GM23338 (cell line): ENCODE data around the gene MYOZ2.

Experiments
- EZH2 ChIP-seq: fragments of 200-600 bp; sonication (generic); IDR thresholded peaks from one replicate; pipeline ENCODE4 v1.8.0; 2017; ENCODE audit warnings: antibody characterized with exemption, mild to moderate bottlenecking, low read depth; ENCODE audit not compliant: unreplicated experiment
- EZH2phosphoT487 ChIP-seq: fragments of 200-600 bp; sonication (generic); IDR thresholded peaks from one replicate; pipeline ENCODE4 v1.8.1; 2018; ENCODE audit warnings: antibody characterized with exemption; ENCODE audit not compliant: unreplicated experiment
- POLR2AphosphoS5 ChIP-seq: IDR thresholded peaks from 2 replicates; pipeline ENCODE4 v1.6.1; 2016; ENCODE audit warnings: antibody characterized with exemption, low read depth
- TF ChIP-seq, protein P1 (sequence below), 2 experiments: fragments of 200-600 bp in 1 of 2; sonication (generic) in 1 of 2; conservative IDR thresholded peaks; 2 replicates each; pipeline versions ENCODE4 v1.5.1 to v1.6.1; 2016 to 2017; ENCODE audit warnings: antibody characterized with exemption in 2 of 2, low read depth in 2 of 2, mild to moderate bottlenecking in 2 of 2, moderate library complexity in 1 of 2

- no peak for TF ChIP-seq EZH2
- TF ChIP-seq, protein P1, sequence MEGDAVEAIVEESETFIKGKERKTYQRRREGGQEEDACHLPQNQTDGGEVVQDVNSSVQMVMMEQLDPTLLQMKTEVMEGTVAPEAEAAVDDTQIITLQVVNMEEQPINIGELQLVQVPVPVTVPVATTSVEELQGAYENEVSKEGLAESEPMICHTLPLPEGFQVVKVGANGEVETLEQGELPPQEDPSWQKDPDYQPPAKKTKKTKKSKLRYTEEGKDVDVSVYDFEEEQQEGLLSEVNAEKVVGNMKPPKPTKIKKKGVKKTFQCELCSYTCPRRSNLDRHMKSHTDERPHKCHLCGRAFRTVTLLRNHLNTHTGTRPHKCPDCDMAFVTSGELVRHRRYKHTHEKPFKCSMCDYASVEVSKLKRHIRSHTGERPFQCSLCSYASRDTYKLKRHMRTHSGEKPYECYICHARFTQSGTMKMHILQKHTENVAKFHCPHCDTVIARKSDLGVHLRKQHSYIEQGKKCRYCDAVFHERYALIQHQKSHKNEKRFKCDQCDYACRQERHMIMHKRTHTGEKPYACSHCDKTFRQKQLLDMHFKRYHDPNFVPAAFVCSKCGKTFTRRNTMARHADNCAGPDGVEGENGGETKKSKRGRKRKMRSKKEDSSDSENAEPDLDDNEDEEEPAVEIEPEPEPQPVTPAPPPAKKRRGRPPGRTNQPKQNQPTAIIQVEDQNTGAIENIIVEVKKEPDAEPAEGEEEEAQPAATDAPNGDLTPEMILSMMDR (conservative IDR thresholded peaks at IDR 0.05; ENCODE audit: low read depth in 2 of 2): no peak
- TF ChIP-seq POLR2AphosphoS5: no peak
- TF ChIP-seq EZH2phosphoT487: no peak
Observed at GRCh38 chr4:119100655-119101054, 35.0 kb upstream of the MYOZ2 start.
